T-cell (primary cell): ENCODE results near the gene YJEFN3. TPM values are rescaled to one million over a fixed set of nuclear protein-coding genes. Genes with fewer than 3 reads are reported as not detected.
A peak's percentile ranks its signal among the peaks of the same experiment; 100 is the strongest.

Experiments used
- ATAC-seq, 4 experiments: fragments of 200-7000 bp in 3 of 4; fragments of 150-1000 bp in 1 of 4; cut with Tn5 transposase; replicated peaks in 1 of 4; 1 replicate in 3 of 4; 2 replicates in 1 of 4; pipeline ENCODE4 v1.10.0; 2021; ENCODE audit warnings: moderate library complexity in 3 of 4, mild to moderate bottlenecking in 2 of 4, moderate number of reproducible peaks in 1 of 4
- CTCF ChIA-PET, 2 donors: fragments of 300-600 bp; sonication (Branson Sonifier 250); formaldehyde crosslinking; loops; one replicate each; lab custom pipeline; 2022; ENCODE audit warnings: antibody characterized with exemption in 2 of 2; lab: Charles Lee
- POLR2A ChIA-PET, 2 donors: fragments of 300-600 bp; sonication (Branson Sonifier 250); formaldehyde crosslinking; loops; one replicate each; lab custom pipeline; 2022; ENCODE audit warnings: antibody characterized with exemption in 2 of 2; lab: Charles Lee
- DNase-seq, 35 experiments: peaks; one replicate each; pipeline versions ENCODE4 v3.0.0 to v3.0.0-alpha.2; 2013 to 2023
- H3K27ac ChIP-seq: one replicate; pipeline ENCODE4 v1.5.1; 2013; ENCODE audit warnings: low read length
- H3K27me3 ChIP-seq, 2 experiments: replicated peaks in 1 of 2; 1 replicate in 1 of 2; 2 replicates in 1 of 2; pipeline versions ENCODE4 v1.6.1 to v1.7.0; 2013; ENCODE audit warnings: low read length in 1 of 2, mixed read lengths in 1 of 2; ENCODE audit not compliant: control insufficient read depth in 2 of 2, insufficient read depth in 2 of 2; ENCODE audit errors: extremely low read depth in 1 of 2
- H3K36me3 ChIP-seq, 2 donors: 1 replicate in 1 of 2; 2 replicates in 1 of 2; pipeline versions ENCODE4 v1.6.1 to v1.7.0; 2013; ENCODE audit warnings: low read length in 1 of 2; ENCODE audit not compliant: control insufficient read depth in 2 of 2, insufficient read depth in 1 of 2; ENCODE audit errors: extremely low read depth in 1 of 2
- H3K4me1 ChIP-seq, 2 experiments: 1 replicate in 1 of 2; 2 replicates in 1 of 2; pipeline versions ENCODE4 v1.6.1 to v1.7.0; 2013; ENCODE audit warnings: low read length in 2 of 2, mixed read lengths in 1 of 2; ENCODE audit not compliant: insufficient read depth in 2 of 2, control insufficient read depth in 1 of 2; ENCODE audit errors: extremely low read depth in 1 of 2
- H3K4me3 ChIP-seq, 2 donors: 1 replicate in 1 of 2; 2 replicates in 1 of 2; pipeline versions ENCODE4 v1.5.1 to v1.7.0; 2013; ENCODE audit warnings: mild to moderate bottlenecking in 2 of 2, low read length in 1 of 2, moderate library complexity in 1 of 2; ENCODE audit not compliant: control insufficient read depth in 1 of 2; ENCODE audit errors: extremely low read depth in 1 of 2
- H3K9me3 ChIP-seq: 2 replicates; pipeline ENCODE4 v1.7.0; 2013
- H3K27ac Mint-ChIP-seq, 2 donors: one replicate each; pipeline ENCODE4 v1.8.0; 2020 to 2021; ENCODE audit warnings: mild to moderate bottlenecking in 2 of 2, mixed read lengths in 2 of 2
- H3K27me3 Mint-ChIP-seq, 2 donors: one replicate each; pipeline ENCODE4 v1.8.0; 2021 to 2022; ENCODE audit warnings: mixed read lengths in 2 of 2
- H3K36me3 Mint-ChIP-seq: one replicate; pipeline ENCODE4 v1.8.0; 2021; ENCODE audit warnings: mixed read lengths
- H3K4me1 Mint-ChIP-seq, 3 donors: one replicate each; pipeline ENCODE4 v1.8.0; 2020 to 2022; ENCODE audit warnings: mixed read lengths in 3 of 3, mild to moderate bottlenecking in 1 of 3
- H3K4me3 Mint-ChIP-seq, 3 donors: one replicate each; pipeline ENCODE4 v1.8.0; 2020 to 2022; ENCODE audit warnings: mild to moderate bottlenecking in 3 of 3, mixed read lengths in 3 of 3, moderate library complexity in 3 of 3
- H3K9me3 Mint-ChIP-seq, 3 donors: one replicate each; pipeline ENCODE4 v1.8.0; 2020 to 2022; ENCODE audit warnings: mixed read lengths in 3 of 3
- WGBS: methylation state at CpG from one replicate; pipeline ENCODE4 v1.1.5; 2013; ENCODE audit warnings: missing lambda C conversion rate; ENCODE audit not compliant: insufficient coverage; 5-methylcytosine and 5-hydroxymethylcytosine counted together
- total RNA-seq, 35 experiments: library from RNA in 6 of 35; stranded (reverse) in 6 of 35; fragments of 120-200 nt in 1 of 35; gene quantifications; one replicate each; pipeline versions ENCODE4 v1.2.1 to v1.2.4 and lab custom pipeline; 2013 to 2026

YJEFN3 gene
- total RNA-seq, 5 donors from 2014 or later (not counting 1 experiment from before 2014, with no cell fraction given): 5.4 to 14.2 (median 12.5) TPM

DNA sequence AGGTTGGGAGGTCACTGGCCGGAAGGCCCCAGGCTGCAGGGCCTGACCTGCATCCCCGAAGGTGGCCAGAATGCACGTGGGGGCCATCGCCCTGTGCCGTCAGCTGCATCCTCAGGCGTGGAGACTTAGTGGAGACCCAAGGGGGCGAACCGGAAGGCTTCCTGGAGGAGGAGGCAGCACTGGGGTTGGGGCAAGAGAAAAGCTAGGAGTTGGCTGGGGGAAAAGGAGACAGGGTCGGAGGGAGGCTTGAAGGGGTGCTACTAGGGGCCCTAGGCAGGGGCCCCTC, 1.4 kb upstream of the YJEFN3 start:
- Mint-ChIP-seq H3K4me1 (peaks cover 11 to 14% (median 11%) of the 10 kb centered on the region in 3 donors), H3K27me3 (no peaks in the 10 kb centered on the region), H3K4me3 (no peak overlapping the region), H3K27ac (no peak overlapping the region), H3K9me3 (no peaks in the 10 kb centered on the region), H3K36me3 (peaks cover 3% of the 10 kb centered on the region)
- ChIA-PET CTCF (no interaction called here), POLR2A (no interaction called here)
- no peak overlapping the region for H3K4me3 ChIP-seq
- ATAC-seq (no peak), DNase-seq (no peak)
- no peak overlapping the region for H3K27ac ChIP-seq
- peaks cover 0 to 13% of the 10 kb centered on the region in 2 experiments for H3K4me1 ChIP-seq
- H3K27me3 ChIP-seq: no peaks in the 10 kb centered on the region
- H3K9me3 ChIP-seq: no peaks in the 10 kb centered on the region
- 98% methylated on average over 8 of the region's 9 CpGs for WGBS
- peaks cover 17 to 43% of the 10 kb centered on the region in 2 donors for H3K36me3 ChIP-seq

DNA sequence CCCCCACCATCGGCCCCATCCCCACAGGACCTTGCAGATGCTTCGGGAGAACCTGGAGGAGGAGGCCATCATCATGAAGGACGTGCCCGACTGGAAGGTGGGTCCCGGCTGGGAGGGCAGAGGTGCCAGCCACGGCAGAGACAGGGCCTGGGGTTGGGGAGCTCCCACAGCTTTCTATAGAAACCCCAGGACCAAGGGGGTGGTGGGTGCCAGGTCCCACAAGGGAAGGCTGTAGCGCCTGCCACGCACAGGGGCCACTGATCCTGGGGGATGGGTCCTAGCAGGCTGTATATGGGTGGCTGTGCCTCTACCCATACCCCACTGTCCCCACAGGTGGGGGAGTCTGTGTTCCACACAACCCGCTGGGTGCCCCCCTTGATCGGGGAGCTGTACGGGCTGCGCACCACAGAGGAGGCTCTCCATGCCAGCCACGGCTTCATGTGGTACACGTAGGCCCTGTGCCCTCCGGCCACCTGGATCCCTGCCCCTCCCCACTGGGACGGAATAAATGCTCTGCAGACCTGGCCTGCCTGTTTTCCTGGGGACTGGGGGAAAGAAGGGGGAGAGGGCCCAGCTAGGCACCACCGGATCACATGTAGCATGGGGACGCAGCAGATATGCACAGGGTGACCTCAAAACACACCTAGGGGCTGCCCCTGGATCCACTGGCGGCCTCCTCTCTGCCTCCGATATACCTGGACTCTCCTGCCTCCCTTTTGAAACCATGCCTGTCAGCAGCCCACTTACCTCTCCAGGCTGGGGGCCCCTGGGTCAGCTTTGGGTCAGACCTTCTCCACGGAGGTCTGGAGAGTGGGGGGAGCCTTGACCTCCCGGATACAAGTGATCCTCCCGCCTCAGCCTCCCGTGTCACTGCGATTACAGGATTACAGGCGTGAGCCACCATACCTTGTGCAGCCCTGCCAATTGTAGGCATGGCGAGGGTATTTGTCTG, 761 bp upstream of the YJEFN3 start:
- H3K9me3 Mint-ChIP-seq: no peaks in the 10 kb centered on the region
- no peak for DNase-seq
- H3K9me3 ChIP-seq: no peaks in the 10 kb centered on the region
- no peak overlapping the region for H3K4me3 Mint-ChIP-seq
- no peaks in the 10 kb centered on the region for H3K27me3 ChIP-seq
- H3K27ac ChIP-seq: no peak overlapping the region
- peaks cover 0 to 19% of the 10 kb centered on the region in 2 experiments for H3K4me1 ChIP-seq
- ChIA-PET POLR2A (no interaction called here), CTCF (no interaction called here)
- H3K4me3 ChIP-seq: no peak overlapping the region
- over 99% methylated on average over 10 of the region's 27 CpGs for WGBS
- H3K4me1 Mint-ChIP-seq: peaks cover 8 to 11% (median 9%) of the 10 kb centered on the region in 3 donors
- no peaks in the 10 kb centered on the region for H3K27me3 Mint-ChIP-seq
- peaks cover 3% of the 10 kb centered on the region for H3K36me3 Mint-ChIP-seq
- no peak for ATAC-seq
- peaks cover 17 to 43% of the 10 kb centered on the region in 2 donors for H3K36me3 ChIP-seq
- no peak overlapping the region for H3K27ac Mint-ChIP-seq

DNA sequence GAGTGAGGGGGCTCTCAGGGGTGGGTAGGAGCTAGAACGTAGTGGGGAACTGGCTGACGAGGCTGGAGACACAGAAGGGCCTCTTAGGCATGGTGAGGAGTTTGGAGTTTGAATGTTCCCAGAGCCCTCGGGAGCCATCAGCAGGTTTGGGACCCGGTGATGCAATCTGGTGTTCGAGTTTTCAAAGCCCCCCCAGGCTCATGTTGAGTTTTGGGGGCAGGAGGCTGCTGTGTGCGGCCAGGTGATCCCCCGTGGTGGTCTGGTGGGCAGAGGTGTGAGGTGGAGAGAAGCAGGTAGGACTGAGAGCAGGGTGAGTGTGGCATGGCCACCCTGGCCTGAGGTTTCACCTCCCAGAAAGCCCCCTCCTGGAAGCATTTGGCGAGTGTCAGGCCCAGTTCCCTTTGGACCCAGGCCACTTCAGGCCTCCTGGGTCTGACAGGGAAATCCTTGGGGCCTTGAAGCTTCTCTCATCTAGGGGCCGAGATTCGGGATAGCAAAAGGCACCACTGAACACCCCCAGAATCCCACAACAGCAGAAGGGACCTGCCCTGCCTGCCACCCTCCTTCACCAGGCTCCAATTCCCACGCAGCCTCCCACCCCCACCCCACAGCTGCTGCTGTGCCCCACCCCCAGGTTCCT, 1.2 kb downstream of the YJEFN3 start:
- Histone ChIP-seq H3K27me3 (no peaks in the 10 kb centered on the region), H3K9me3 (no peaks in the 10 kb centered on the region), H3K4me1 (peaks cover 0 to 17% of the 10 kb centered on the region in 2 experiments), H3K36me3 (peaks cover 17 to 38% of the 10 kb centered on the region in 2 donors), H3K27ac (no peak overlapping the region), H3K4me3 (no peak overlapping the region)
- peaks cover 7 to 20% (median 9%) of the 10 kb centered on the region in 3 donors for H3K4me1 Mint-ChIP-seq
- peak overlapping the region in 1 of 2 donors; percentile 39 for H3K27ac Mint-ChIP-seq
- CTCF ChIA-PET: interaction anchor here in 1 of 2 donors (0.7 kb wide), 1 partner anchor 364 kb away, joined by 7 read pairs; no protein-coding TSS in a partner anchor
- POLR2A ChIA-PET: interaction anchor here in 1 of 2 donors (0.6 kb wide), 1 partner anchor 940 kb away, joined by 5 read pairs; no protein-coding TSS in a partner anchor
- 90% methylated on average over 10 of the region's 11 CpGs for WGBS
- no peak overlapping the region for H3K4me3 Mint-ChIP-seq
- no peaks in the 10 kb centered on the region for H3K9me3 Mint-ChIP-seq
- H3K36me3 Mint-ChIP-seq: peaks cover 3% of the 10 kb centered on the region
- DNase-seq (no peak), ATAC-seq (no peak)
- H3K27me3 Mint-ChIP-seq: no peaks in the 10 kb centered on the region

DNA sequence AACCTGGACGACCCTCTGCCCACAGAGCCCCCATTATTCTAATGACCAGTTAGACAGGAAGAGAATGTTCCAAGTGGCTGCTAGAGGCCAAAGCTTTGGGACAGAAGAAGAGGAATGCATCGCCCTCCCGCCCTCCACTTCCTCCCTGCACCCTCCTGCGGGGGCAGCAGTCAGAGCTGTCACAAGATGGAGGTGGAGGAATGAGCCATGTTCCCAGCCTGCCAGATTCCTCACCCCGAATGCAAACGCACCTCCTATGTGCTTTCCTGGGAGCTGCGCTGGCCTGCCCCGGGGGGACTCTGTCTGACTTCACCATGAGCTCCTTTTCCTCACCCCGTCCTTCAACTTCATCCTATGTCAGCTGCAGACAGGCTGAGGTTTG, 1.7 kb downstream of the YJEFN3 start:
- Histone ChIP-seq H3K9me3 (no peaks in the 10 kb centered on the region), H3K27ac (no peak overlapping the region), H3K27me3 (no peaks in the 10 kb centered on the region), H3K4me1 (peaks cover 0 to 17% of the 10 kb centered on the region in 2 experiments), H3K36me3 (peaks cover 17 to 35% of the 10 kb centered on the region in 2 donors), H3K4me3 (no peak overlapping the region)
- no peak overlapping the region for H3K27ac Mint-ChIP-seq
- ATAC-seq (no peak), DNase-seq (no peak)
- no peaks in the 10 kb centered on the region for H3K9me3 Mint-ChIP-seq
- WGBS: 93% methylated on average over 4 of the region's 9 CpGs
- POLR2A ChIA-PET: interaction anchor here in 1 of 2 donors (0.6 kb wide), 1 partner anchor 940 kb away, joined by 5 read pairs; no protein-coding TSS in a partner anchor
- H3K36me3 Mint-ChIP-seq: peaks cover 3% of the 10 kb centered on the region
- CTCF ChIA-PET: no interaction called here
- H3K4me3 Mint-ChIP-seq: no peak overlapping the region
- H3K27me3 Mint-ChIP-seq: no peaks in the 10 kb centered on the region
- peaks cover 7 to 20% (median 9%) of the 10 kb centered on the region in 3 donors for H3K4me1 Mint-ChIP-seq

DNA sequence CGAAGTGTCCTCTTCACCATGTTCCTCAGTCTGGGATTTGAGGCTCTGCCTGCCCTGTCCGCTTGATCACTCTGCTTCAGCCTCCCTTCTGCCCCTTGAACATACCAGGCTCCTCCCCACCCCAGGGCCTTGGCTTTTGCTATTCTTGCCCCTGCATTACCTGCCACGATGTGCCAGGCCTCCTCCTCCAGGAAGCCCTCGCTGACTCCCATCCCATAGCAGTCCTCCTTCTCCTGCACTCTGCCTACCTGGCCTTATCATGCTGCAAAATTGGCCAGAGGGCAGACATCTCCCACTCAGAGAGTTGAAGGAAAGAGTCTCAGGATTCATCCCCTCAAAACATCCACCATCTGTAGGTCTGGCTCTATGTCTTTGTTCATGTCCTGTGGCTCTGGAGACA, 2.2 kb downstream of the YJEFN3 start:
- H3K27me3 ChIP-seq: no peaks in the 10 kb centered on the region
- Mint-ChIP-seq H3K9me3 (no peaks in the 10 kb centered on the region), H3K27me3 (no peaks in the 10 kb centered on the region), H3K4me3 (no peak overlapping the region), H3K27ac (peak overlapping the region in 1 of 2 donors; percentile 70), H3K36me3 (peaks cover 3% of the 10 kb centered on the region), H3K4me1 (peaks cover 7 to 20% (median 9%) of the 10 kb centered on the region in 3 donors)
- H3K4me3 ChIP-seq: no peak overlapping the region
- ATAC-seq (no peak), DNase-seq (no peak)
- H3K9me3 ChIP-seq: no peaks in the 10 kb centered on the region
- WGBS: 86% methylated on average over 4 of the region's 4 CpGs
- H3K4me1 ChIP-seq: peaks cover 0 to 14% of the 10 kb centered on the region in 2 experiments
- POLR2A ChIA-PET: interaction anchor here in 1 of 2 donors (0.6 kb wide), 2 partner anchors 43 to 1974 kb away, joined by 5 to 11 read pairs; partner anchors contain the start of gene ZNF429
- peaks cover 13 to 32% of the 10 kb centered on the region in 2 donors for H3K36me3 ChIP-seq
- CTCF ChIA-PET: interaction anchor here in 1 of 2 donors (0.6 to 0.7 kb wide), 2 partner anchors 22 to 92 kb away, joined by 3 to 4 read pairs; no protein-coding TSS in a partner anchor
- H3K27ac ChIP-seq: no peak overlapping the region
